Hippocampal formation (tissue), 2 donors: ENCODE measurements around the gene FAM53B.
A peak's percentile ranks its signal among the peaks of the same experiment; 100 is the strongest.
"Not testable (repeated sequence)": the region's sequence is repeated elsewhere in the genome, so short reads cannot be mapped to it uniquely, and the experiment has no call there.

Source experiments
- DNase-seq, 2 donors: peaks; one replicate each; lab custom pipeline; 2025; lab: John Stamatoyannopoulos, UW

The FAM53B gene

GRCh38 chr10:124598773-124599587, 145.2 kb downstream of the FAM53B start:
- DNase-seq, result no peak

- DNase-seq, result no peak
These were observed 146.0 kb downstream of the FAM53B start for GRCh38 chr10:124598196-124598595.

- no peak for DNase-seq
These were observed 146.4 kb downstream of the FAM53B start for GRCh38 chr10:124597846-124598165.

- DNase-seq, result no peak
These were observed 147.0 kb downstream of the FAM53B start for GRCh38 chr10:124596962-124597845.

- no peak for DNase-seq
These were observed 147.9 kb downstream of the FAM53B start for GRCh38 chr10:124596116-124596785.

DNA sequence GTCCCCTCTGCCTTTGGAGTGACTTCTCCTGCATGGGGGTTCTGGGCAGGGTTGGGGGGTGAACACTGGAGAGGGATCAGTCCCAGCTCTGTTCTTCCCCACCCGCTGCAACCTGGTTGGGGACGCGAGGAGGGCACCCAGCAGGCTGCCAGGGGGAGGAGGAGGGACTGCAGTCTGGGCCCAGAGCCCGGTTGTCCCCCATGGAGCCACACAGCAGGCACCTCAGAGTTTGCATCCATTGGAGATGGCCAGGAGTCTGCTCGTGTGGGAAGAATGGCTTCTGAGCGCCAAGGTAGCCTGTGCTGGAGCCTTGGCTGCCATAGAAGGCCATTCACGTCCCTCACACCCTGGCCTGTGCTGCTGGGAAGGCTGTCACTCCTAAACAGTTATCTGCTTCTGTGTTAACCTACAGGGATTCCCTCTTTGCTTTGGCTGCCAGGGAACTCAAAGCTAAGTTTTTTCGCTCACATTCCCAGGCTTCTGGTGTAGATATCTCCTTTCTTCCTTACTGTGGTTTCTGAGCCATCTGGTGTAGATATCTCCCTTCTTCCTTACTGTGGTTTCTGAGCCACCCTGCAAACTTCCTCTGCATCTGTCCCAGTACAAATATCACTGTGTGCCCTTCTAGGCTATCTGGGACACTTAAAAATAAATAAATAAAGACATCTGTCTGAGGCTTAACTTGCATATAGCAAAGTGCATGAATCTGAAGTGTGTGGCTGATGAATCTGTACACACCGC, 148.9 kb downstream of the FAM53B start:
- DNase-seq, result no peak

GRCh38 chr10:124594240-124594639, 149.9 kb downstream of the FAM53B start:
- DNase-seq, result no peak

DNA sequence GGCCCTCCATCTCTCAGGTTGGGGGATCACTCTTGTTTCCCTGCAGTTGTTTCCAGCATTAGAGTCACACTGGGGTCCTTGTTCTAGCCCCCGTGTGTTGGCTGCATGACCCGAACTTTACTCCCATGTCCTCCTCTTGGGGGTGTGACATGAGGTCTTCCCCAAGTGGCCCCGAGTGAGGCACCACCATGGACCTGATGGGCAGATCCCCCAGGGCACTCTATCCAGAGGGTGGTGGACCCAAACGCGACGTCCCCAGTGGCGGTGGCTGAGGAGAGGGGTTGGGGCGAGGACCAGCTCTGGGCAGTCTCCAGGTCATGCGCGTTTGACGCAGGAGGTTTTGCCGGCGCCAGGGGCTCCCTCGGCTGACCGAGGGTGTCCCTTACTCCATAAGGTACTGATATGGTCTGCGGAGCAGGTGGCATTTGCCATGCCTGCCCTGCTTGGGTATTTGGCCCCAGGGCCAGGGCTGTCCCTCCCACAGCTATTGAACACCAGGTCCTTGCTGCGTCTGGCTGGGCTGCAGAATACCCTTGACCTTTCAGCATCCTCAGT, 150.7 kb downstream of the FAM53B start:
- DNase-seq, result no peak

DNA sequence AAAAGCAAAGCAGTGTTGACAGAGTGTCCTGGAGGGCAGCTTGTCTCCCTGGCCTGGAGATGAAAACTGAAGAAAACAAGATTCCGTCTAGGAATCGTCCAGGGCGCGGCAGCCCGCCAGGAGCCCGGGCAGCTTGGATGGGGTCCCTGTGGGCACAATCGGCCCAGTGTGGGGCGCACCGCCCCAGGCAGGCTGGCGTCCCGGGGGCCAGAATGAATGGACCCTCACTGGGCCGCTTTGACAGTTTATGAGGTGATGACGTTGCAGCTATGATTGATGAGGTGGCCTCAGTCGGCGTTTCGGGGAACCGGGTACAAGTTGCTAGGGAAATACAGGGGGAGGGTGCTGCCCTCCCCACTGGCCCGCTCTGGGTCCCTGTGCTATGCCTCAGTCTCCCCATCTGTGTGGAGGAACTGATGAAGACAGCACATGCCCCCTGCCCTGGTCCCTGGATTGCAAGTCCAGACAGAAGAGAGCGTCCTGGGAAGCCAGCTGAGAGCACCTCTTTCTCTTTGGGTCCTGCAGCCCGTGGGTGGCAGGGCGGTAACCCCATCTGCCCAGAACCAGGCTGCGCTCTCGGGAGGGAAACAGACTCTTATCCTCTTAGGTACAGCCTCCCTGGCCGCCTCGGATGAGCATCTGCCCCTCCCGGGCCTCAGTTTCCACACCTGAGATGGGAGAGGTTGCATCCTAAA, 151.3 kb downstream of the FAM53B start:
- DNase-seq, result no peak

GRCh38 chr10:124592101-124592500, 152.1 kb downstream of the FAM53B start:
- no peak for DNase-seq

DNA sequence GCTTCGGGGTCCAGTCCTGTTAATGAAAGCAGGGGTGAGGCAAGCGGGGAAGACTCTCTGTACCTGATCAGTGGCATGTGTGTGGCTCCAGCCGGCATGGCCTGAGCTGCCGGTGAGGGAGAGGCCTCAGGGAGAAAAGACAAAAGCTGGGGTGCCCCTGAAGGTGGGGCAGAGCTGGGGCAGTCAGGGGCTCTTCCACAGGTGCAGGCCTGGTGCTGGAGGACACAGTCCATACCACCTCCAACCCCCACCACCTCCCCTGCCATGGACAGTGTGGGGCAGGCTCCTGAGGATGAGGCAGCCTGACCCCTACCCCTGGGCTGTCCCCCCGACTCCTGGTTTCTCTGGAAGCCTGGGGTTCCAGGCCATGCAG, 153.1 kb downstream of the FAM53B start:
- DNase-seq, result no peak

- DNase-seq, result peak in 1 of 2 donors; percentile 29
These were observed 153.7 kb downstream of the FAM53B start for GRCh38 chr10:124590216-124591122.

- peak; percentile 58 to 76 for DNase-seq
These were observed 154.6 kb downstream of the FAM53B start for GRCh38 chr10:124589491-124590041.

- peak; percentile 38 to 55 for DNase-seq
These were observed 155.3 kb downstream of the FAM53B start for GRCh38 chr10:124588736-124589490.

- DNase-seq, result not testable (repeated sequence)
These were observed 155.8 kb downstream of the FAM53B start for GRCh38 chr10:124588341-124588735.

- no peak for DNase-seq
These were observed 156.4 kb downstream of the FAM53B start for GRCh38 chr10:124587811-124588211.

DNA sequence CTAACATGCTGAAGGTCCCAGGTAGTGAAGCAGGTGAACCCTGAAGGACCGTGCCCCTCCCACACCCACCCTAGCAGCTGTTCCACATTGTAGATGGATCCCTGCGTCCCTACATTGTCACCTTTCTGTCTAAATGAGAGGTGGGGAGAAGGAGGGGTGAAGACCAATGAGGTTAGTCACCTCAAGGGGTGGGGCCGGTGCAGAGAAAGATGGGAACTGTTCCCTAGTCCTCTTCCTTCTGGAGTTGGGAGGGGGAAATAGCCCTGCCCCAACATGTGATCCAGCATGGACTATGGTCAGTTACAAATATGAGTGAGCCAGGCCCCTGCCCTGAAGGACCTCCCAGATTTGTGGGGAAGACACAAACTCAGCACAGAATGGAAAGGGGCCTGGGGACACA, 158.0 kb downstream of the FAM53B start:
- DNase-seq, result no peak

GRCh38 chr10:124579011-124579399, 165.2 kb downstream of the FAM53B start:
- no peak for DNase-seq
